ENCODE results near the gene PTH2R. TPM values are rescaled to one million over a fixed set of nuclear protein-coding genes. Genes with fewer than 3 reads are reported as not detected.

PTH2R gene
- polyA plus RNA-seq, 1 donor (not counting 4 experiments of a cell fraction or from before 2014, with no cell fraction given) = not detected

GRCh38 chr2:208489687-208490086, 83.1 kb downstream of the PTH2R start:
- dilution Hi-C loops (cut with MboI; ENCODE audit: extremely low pct_ligation_motif_present, low sequenced_read_pairs) = no loop called here

GRCh38 chr2:208490492-208490891, 83.9 kb downstream of the PTH2R start:
- H3K9me1 ChIP-seq (ENCODE audit: control insufficient read depth, extremely low read depth, insufficient read depth, low read length) = no peaks in the 10 kb centered on the region
- no peaks in the 10 kb centered on the region for H3K27me3 ChIP-seq (ENCODE audit: control insufficient read depth, extremely low read depth, insufficient read depth, low read length)
- H3K4me2 ChIP-seq (ENCODE audit: control insufficient read depth, extremely low read depth, insufficient read depth, low read depth, low read length) = no peak overlapping the region
- H3K4me3 ChIP-seq (ENCODE audit: control insufficient read depth in 2 of 3, extremely low read depth in 1 of 3, insufficient read depth in 2 of 3, low read depth in 1 of 3, low read length in 3 of 3) = no peak overlapping the region
- dilution Hi-C loops (cut with MboI; ENCODE audit: extremely low pct_ligation_motif_present, low sequenced_read_pairs) = no loop called here
- TF ChIP-seq EZH2 (IDR thresholded peaks at IDR 0.05; ENCODE audit: low read length) (no peak), CTCF (optimal IDR thresholded peaks at IDR 0.05 in 1 of 3, IDR thresholded peaks at IDR 0.05 in 1 of 3, conservative IDR thresholded peaks at IDR 0.05 in 1 of 3; ENCODE audit: extremely low read depth in 1 of 3, insufficient read depth in 2 of 3, low read length in 3 of 3) (no peak)
- FAIRE-seq = no peak
- H2AFZ ChIP-seq (ENCODE audit: control insufficient read depth, low read length) = no peak overlapping the region
- no peaks in the 10 kb centered on the region for H4K20me1 ChIP-seq (ENCODE audit: control insufficient read depth, extremely low read depth, insufficient read depth, low read length)
- DNase-seq (ENCODE audit: low read depth, low spot score) = no peak
- no peaks in the 10 kb centered on the region for H3K4me1 ChIP-seq (ENCODE audit: control insufficient read depth, extremely low read depth, insufficient read depth, low read length)
- H3K36me3 ChIP-seq (ENCODE audit: control insufficient read depth in 2 of 2, extremely low read depth in 1 of 2, insufficient read depth in 2 of 2, low read length in 2 of 2) = no peaks in the 10 kb centered on the region
- H3K9ac ChIP-seq (ENCODE audit: control insufficient read depth, extremely low read depth, insufficient read depth, low read length) = no peak overlapping the region
- no peaks in the 10 kb centered on the region for H3K79me2 ChIP-seq (ENCODE audit: control insufficient read depth, insufficient read depth, low read length)
- no peak overlapping the region for H3K27ac ChIP-seq (ENCODE audit: control insufficient read depth, insufficient read depth, low read length)
- no peaks in the 10 kb centered on the region for H3K9me3 ChIP-seq (ENCODE audit: control insufficient read depth, low read depth, low read length)

More at GRCh38 chr2:208489687-208490086, 83.1 kb downstream of the PTH2R start:
- no peak overlapping the region for H3K4me3 ChIP-seq (ENCODE audit: control insufficient read depth in 2 of 3, extremely low read depth in 1 of 3, insufficient read depth in 2 of 3, low read depth in 1 of 3, low read length in 3 of 3)
- H4K20me1 ChIP-seq (ENCODE audit: control insufficient read depth, extremely low read depth, insufficient read depth, low read length) = no peaks in the 10 kb centered on the region
- H3K9me3 ChIP-seq (ENCODE audit: control insufficient read depth, low read depth, low read length) = no peaks in the 10 kb centered on the region
- no peak overlapping the region for H2AFZ ChIP-seq (ENCODE audit: control insufficient read depth, low read length)
- H3K27ac ChIP-seq (ENCODE audit: control insufficient read depth, insufficient read depth, low read length) = no peak overlapping the region
- no peaks in the 10 kb centered on the region for H3K9me1 ChIP-seq (ENCODE audit: control insufficient read depth, extremely low read depth, insufficient read depth, low read length)
- no peak overlapping the region for H3K9ac ChIP-seq (ENCODE audit: control insufficient read depth, extremely low read depth, insufficient read depth, low read length)
- no peaks in the 10 kb centered on the region for H3K79me2 ChIP-seq (ENCODE audit: control insufficient read depth, insufficient read depth, low read length)
- no peak overlapping the region for H3K4me2 ChIP-seq (ENCODE audit: control insufficient read depth, extremely low read depth, insufficient read depth, low read depth, low read length)
- TF ChIP-seq CTCF (optimal IDR thresholded peaks at IDR 0.05 in 1 of 3, IDR thresholded peaks at IDR 0.05 in 1 of 3, conservative IDR thresholded peaks at IDR 0.05 in 1 of 3; ENCODE audit: extremely low read depth in 1 of 3, insufficient read depth in 2 of 3, low read length in 3 of 3) = no peak
- no peak for TF ChIP-seq EZH2 (IDR thresholded peaks at IDR 0.05; ENCODE audit: low read length)
- no peak for DNase-seq (ENCODE audit: low read depth, low spot score)
- no peaks in the 10 kb centered on the region for H3K4me1 ChIP-seq (ENCODE audit: control insufficient read depth, extremely low read depth, insufficient read depth, low read length)
- FAIRE-seq = no peak
- H3K27me3 ChIP-seq (ENCODE audit: control insufficient read depth, extremely low read depth, insufficient read depth, low read length) = no peaks in the 10 kb centered on the region
- no peaks in the 10 kb centered on the region for H3K36me3 ChIP-seq (ENCODE audit: control insufficient read depth in 2 of 2, extremely low read depth in 1 of 2, insufficient read depth in 2 of 2, low read length in 2 of 2)

Measured in keratinocyte (primary cell).